Measurements from ENCODE around the gene SPEM1. TPM values are rescaled to one million over a fixed set of nuclear protein-coding genes. Genes with fewer than 3 reads are reported as not detected.

Gene SPEM1
- total and polyA plus RNA-seq, 4 donors = not detected

GRCh38 chr17:7443499-7444485 is 23.7 kb downstream of the SPEM1 start:
- DNase-seq (ENCODE audit: low spot score) = no peak
- Histone ChIP-seq H3K4me3 (ENCODE audit: low read depth in 1 of 3, low read length in 3 of 3) (no peak overlapping the region), H3K27ac (ENCODE audit: low read depth in 1 of 2, low read length in 2 of 2) (no peak overlapping the region), H3K9me3 (ENCODE audit: control insufficient read depth in 4 of 4, low read length in 3 of 4) (no peaks in the 10 kb centered on the region), H3K9ac (ENCODE audit: low read depth in 1 of 2, low read length in 2 of 2) (no peak overlapping the region), H3K27me3 (ENCODE audit: control insufficient read depth in 4 of 4, insufficient read depth in 4 of 4, low read length in 3 of 4) (peaks cover 0 to 3% (median 0%) of the 10 kb centered on the region in 4 donors), H3K36me3 (ENCODE audit: control insufficient read depth in 4 of 4, insufficient read depth in 3 of 4, low read depth in 1 of 4, low read length in 3 of 4) (no peaks in the 10 kb centered on the region), H3K4me1 (ENCODE audit: control insufficient read depth in 4 of 4, insufficient read depth in 4 of 4, low read length in 3 of 4) (peaks cover 20 to 32% (median 27%) of the 10 kb centered on the region in 4 donors)
- TF ChIP-seq, protein P1, sequence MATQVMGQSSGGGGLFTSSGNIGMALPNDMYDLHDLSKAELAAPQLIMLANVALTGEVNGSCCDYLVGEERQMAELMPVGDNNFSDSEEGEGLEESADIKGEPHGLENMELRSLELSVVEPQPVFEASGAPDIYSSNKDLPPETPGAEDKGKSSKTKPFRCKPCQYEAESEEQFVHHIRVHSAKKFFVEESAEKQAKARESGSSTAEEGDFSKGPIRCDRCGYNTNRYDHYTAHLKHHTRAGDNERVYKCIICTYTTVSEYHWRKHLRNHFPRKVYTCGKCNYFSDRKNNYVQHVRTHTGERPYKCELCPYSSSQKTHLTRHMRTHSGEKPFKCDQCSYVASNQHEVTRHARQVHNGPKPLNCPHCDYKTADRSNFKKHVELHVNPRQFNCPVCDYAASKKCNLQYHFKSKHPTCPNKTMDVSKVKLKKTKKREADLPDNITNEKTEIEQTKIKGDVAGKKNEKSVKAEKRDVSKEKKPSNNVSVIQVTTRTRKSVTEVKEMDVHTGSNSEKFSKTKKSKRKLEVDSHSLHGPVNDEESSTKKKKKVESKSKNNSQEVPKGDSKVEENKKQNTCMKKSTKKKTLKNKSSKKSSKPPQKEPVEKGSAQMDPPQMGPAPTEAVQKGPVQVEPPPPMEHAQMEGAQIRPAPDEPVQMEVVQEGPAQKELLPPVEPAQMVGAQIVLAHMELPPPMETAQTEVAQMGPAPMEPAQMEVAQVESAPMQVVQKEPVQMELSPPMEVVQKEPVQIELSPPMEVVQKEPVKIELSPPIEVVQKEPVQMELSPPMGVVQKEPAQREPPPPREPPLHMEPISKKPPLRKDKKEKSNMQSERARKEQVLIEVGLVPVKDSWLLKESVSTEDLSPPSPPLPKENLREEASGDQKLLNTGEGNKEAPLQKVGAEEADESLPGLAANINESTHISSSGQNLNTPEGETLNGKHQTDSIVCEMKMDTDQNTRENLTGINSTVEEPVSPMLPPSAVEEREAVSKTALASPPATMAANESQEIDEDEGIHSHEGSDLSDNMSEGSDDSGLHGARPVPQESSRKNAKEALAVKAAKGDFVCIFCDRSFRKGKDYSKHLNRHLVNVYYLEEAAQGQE (IDR thresholded peaks at IDR 0.05) = no peak
- TF ChIP-seq RAD21 (IDR thresholded peaks at IDR 0.05) (no peak), GABPA (IDR thresholded peaks at IDR 0.05 in 1 of 2, conservative IDR thresholded peaks at IDR 0.05 in 1 of 2) (no peak), ATF3 (IDR thresholded peaks at IDR 0.05) (no peak), RXRA (IDR thresholded peaks at IDR 0.05) (no peak), YY1 (IDR thresholded peaks at IDR 0.05) (no peak), NR2F2 (IDR thresholded peaks at IDR 0.05) (no peak), CTCF (IDR thresholded peaks at IDR 0.05; ENCODE audit: low read depth, low read length, missing input control) (no peak), FOXA2 (IDR thresholded peaks at IDR 0.05) (no peak), EGR1 (IDR thresholded peaks at IDR 0.05; ENCODE audit: low read depth in 2 of 2) (no peak), TAF1 (conservative IDR thresholded peaks at IDR 0.05) (no peak), HNF4A (conservative IDR thresholded peaks at IDR 0.05) (no peak), MAX (IDR thresholded peaks at IDR 0.05) (no peak), HNF4G (IDR thresholded peaks at IDR 0.05) (no peak), JUND (IDR thresholded peaks at IDR 0.05) (no peak), SP1 (IDR thresholded peaks at IDR 0.05) (no peak)
- TF ChIP-seq, protein P2, sequence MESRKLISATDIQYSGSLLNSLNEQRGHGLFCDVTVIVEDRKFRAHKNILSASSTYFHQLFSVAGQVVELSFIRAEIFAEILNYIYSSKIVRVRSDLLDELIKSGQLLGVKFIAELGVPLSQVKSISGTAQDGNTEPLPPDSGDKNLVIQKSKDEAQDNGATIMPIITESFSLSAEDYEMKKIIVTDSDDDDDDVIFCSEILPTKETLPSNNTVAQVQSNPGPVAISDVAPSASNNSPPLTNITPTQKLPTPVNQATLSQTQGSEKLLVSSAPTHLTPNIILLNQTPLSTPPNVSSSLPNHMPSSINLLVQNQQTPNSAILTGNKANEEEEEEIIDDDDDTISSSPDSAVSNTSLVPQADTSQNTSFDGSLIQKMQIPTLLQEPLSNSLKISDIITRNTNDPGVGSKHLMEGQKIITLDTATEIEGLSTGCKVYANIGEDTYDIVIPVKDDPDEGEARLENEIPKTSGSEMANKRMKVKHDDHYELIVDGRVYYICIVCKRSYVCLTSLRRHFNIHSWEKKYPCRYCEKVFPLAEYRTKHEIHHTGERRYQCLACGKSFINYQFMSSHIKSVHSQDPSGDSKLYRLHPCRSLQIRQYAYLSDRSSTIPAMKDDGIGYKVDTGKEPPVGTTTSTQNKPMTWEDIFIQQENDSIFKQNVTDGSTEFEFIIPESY (IDR thresholded peaks at IDR 0.05) = no peak
- 87% methylated on average over 7 of the region's 7 CpGs for WGBS
